Right hindlimb (tissue), 1 donor: ENCODE data around the gene CILP2.

Experiments
- DNase-seq: peaks from one replicate; pipeline ENCODE4 v3.0.0-alpha.2; 2018

Gene CILP2

DNA sequence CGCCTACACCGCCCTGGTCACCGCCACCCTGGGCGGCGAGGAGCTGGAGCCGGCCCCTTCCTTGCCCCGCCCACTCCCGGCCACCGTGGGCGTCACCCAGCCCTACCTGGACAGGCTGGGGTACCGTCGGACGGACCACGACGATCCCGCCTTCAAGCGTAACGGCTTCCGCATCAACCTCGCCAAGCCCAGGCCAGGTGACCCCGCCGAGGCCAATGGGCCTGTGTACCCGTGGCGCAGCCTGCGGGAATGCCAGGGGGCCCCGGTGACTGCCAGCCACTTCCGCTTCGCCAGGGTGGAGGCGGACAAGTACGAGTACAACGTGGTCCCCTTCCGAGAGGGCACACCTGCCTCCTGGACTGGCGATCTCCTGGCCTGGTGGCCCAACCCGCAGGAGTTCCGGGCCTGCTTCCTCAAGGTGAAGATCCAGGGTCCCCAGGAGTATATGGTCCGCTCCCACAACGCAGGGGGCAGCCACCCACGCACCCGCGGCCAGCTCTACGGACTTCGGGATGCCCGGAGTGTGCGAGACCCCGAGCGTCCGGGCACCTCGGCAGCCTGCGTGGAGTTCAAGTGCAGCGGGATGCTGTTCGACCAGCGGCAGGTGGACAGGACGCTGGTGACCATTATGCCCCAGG, 7.0 kb downstream of the CILP2 start:
- no peak for DNase-seq

DNA sequence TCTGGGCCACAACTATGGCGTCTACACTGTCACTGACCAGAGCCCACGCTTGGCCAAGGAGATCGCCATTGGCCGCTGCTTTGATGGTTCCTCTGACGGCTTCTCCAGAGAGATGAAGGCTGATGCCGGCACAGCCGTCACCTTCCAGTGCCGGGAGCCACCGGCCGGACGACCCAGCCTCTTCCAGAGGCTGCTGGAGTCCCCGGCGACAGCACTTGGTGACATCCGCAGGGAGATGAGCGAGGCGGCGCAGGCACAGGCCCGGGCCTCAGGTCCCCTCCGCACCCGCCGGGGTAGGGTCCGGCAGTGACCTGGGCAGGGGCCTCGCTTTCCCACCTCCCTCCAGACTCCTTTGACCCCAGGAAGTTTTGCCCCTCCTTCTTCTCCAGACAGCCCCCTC, 7.6 kb downstream of the CILP2 start:
- DNase-seq = no peak

DNA sequence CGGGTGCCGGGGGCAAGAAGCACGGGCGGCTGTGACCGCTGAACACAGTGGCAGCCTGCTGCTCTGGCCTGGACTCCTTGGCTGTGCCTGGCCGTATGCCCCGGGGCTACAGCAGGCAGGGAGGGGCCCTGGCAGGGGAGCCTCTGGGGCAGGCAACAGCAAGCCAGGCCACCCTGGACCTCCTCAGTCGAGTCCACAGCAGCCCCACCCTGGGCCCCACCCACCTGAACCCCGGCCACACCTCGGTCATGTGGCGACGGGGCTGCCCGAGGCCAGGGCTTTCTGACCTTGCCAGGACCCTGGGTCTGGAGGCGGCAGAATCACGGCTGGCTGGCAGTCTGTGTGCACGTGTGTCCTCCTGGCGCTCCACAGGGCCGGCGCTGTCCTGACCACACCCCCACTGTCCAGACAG, 8.7 kb downstream of the CILP2 start:
- DNase-seq = no peak

DNA sequence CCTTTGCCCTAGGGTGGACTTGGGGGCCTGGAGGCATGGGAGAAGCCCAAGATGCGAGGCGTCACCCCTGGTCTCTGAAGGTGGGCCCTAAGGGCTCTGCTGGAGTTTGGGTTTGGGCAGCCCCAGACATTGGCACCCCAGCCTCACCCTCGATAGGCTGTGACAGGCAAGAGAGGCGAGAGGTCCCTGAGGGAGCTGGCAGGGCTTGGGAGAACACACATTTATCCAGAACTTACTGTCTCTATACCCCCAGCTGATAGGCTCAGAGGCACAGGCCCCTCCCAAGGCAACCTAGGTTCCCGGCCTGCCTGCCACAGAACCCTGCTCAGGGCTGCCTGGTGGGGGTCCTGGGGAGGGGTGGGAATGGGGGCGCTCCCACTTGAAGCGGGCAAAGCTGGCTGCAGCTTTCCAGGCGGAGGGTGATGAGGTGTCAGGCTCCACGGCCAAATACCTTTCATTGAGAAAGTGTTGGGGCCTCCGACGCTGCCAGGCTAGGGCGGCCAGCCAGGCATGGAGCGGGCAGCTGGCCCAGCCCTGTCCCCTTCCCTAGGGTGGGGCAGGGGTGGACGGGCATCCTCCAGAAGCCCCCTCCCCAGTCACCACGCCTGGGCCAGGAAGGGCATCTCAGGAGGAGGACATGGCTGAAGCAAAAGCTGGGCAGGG, 9.7 kb downstream of the CILP2 start:
- DNase-seq = peak; percentile 55

DNA sequence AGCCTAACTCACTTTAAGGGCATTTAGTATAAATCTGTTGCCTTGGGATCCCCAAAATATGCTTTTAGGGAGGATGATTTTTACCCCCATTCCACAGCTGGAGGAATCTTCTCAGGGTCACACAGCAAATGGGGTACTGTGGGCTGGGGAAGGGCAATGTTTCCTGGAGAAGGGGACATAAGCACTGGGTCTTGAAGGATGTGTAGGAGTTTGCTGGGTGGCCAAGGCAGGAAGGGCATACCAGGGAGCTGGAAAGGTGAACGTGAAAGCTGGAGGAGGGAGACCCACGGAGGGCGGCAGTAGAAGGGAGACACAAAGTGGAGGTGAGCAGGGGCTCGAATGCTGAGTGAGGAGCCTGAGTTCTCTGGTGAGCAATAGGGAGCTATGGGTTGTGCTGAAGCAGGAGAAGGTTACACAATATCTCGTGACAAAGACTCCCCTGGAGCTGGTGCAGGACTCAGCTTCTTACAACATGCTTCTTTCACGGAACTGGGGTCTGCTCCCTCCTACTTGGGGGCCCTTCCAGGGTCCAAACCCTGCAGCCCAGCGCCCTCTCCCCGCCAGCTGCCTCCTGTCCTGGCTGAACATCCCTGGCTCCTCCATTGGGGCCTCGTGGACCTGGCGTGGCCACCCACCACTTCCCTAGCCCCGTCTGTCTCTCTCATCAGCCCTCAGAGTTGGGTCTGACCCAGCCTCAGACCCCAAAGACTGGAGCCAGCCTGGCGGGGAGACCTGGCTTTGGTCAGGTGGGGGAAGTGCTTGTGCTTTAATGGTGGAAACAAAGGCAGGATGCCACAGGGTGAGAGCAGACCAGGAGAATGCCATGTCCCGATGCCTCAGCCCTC, 11.1 kb downstream of the CILP2 start:
- peak; percentile 77 for DNase-seq

DNA sequence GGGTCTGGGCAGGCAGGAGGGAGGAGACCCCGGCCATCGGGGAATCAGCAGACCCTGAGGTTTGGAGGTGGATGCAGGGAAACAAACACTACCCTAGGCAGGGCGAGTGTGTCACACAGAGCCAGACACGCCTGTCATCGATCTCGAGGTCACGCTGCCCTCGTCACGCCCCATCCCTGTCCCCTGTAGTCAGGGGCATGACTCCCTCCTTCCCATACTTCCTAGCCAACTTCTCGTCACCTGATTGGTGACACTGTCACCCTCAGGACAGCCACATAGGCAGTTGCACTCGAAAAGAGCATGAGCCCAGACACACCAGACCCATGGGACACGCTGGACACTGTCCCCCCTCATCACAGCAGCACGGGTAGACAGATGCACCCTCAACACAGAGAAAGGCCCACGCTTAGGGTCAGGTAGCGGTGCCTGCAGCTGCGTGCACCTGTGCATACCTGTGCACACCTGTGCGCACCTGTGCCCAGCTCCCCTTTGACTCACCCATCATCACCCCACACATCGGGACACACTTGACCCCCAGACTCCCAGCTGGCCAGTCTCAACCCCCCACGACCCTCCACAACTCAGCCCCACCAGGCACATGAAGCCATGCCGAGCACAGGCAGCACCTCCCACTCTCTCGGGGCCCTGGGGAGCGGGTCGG, 11.9 kb downstream of the CILP2 start:
- DNase-seq = no peak

DNA sequence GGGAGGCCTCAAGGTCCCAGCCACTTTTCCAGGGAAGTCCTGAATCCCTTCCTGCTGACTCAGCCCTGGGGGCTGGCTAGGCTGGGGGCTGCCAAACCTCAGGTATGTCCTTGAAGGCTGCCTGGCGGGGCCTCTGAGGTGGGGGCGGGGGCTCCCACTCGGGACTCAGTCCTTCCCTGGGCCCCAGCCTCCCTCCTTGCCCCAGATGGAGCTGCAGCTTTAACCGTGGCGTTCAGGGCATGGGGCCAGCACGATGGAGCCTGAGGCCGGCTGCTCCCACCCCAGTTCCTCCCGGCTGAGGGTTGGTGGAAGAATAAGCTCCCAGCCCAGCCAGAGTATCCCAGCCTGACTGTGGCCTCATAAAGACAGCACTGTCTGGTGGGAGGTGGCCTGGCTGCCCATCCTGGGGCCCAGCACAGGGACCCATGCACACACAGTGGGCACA, 12.4 kb downstream of the CILP2 start:
- peak; percentile 85 for DNase-seq

DNA sequence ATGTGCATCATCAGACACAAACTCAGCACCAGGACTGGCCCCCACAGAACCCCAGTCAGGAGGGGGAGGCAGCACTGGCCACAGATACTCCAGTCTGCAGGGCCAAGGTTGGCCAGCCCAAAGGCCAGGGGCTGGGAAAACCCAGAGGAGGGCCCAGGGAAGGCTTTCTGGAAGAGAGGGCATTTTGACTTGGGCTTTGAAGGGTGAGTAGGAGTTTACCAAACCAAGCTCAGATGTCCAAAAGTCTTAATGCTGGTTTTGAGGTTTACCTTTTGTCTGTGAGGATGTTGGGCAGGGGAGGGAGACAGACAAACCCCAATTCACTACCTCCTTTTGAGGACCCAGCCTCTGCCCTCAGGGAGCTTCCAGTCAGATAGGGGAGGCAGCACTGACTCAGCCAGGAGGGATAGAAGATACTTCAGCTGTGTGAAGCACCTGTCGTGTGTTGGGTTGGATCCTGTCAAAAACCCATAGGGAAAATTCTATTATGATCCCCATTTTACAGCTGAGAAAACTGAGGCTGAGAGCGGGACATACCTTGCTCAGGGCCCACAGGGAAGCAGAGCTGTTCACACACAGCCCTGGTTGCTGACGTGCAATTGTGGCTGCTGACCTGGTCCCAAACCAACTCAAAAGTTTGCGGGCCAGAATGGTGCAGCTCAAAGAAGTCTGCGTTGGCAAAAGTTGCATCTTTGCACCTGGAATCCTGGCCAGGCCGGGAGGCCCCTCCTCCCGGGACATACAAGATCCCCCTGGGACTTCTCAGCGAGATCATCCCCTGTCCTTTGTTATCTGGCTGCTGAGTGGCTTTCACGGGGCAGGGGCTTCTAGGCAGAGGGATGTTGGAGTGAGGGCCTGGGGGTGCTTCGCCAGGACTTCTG, 13.1 kb downstream of the CILP2 start:
- DNase-seq = peak; percentile 64

DNA sequence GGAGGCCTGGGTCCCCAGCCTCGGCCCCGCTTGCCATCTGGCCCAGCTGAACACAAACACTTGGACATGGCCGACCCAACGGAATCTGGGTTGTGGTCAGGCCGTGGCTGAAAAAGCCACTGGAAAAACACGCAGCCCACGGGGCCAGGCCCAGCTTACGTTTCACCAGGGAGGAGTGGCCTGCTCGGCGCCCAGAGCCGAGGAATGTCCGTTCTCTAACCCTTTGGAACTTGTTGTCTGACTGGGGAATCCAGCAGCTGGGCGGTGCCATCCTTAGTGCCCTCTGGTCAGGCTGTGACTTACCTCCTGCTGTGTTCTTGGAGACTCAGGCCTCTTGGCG, 13.8 kb downstream of the CILP2 start:
- DNase-seq = peak; percentile 79

DNA sequence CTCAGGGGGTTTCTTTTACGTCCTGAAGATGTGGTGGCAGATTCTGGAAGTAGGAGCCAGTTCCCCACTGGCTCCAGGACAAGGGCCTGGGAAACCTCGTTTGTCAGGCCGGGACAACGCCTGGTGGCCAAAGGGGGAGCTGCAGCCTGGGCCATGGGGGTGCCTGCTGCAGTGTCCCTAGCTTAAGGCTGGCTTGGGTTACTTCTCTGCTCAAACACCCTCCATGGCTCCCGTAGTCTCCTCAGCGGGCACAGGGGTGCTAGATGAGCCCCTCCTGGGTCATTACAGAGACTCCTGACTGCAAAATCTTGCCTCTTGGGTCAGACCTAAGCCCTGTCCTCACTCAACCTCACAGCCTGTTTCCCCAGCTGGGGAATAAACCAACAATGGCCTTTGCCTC, 14.7 kb downstream of the CILP2 start:
- peak; percentile 46 for DNase-seq

DNA sequence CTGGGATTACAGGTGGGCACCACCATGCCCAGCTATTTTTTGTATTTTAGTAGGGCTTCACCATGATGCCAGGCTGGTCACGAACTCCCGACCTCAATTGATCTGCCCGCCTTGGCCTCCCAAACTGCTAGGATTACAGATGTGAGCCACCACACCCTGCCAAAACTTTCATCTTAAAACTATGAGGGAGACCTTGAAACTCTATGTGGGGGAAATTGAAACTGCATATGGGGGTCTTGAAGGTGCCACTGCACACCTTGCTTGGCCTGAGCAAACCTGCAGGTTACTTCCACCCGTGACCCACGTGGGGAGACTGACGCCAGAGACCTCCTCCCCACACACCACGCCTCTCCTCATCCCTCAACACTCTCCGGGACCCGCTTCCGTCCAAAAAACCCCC, 15.6 kb downstream of the CILP2 start:
- DNase-seq = no peak

DNA sequence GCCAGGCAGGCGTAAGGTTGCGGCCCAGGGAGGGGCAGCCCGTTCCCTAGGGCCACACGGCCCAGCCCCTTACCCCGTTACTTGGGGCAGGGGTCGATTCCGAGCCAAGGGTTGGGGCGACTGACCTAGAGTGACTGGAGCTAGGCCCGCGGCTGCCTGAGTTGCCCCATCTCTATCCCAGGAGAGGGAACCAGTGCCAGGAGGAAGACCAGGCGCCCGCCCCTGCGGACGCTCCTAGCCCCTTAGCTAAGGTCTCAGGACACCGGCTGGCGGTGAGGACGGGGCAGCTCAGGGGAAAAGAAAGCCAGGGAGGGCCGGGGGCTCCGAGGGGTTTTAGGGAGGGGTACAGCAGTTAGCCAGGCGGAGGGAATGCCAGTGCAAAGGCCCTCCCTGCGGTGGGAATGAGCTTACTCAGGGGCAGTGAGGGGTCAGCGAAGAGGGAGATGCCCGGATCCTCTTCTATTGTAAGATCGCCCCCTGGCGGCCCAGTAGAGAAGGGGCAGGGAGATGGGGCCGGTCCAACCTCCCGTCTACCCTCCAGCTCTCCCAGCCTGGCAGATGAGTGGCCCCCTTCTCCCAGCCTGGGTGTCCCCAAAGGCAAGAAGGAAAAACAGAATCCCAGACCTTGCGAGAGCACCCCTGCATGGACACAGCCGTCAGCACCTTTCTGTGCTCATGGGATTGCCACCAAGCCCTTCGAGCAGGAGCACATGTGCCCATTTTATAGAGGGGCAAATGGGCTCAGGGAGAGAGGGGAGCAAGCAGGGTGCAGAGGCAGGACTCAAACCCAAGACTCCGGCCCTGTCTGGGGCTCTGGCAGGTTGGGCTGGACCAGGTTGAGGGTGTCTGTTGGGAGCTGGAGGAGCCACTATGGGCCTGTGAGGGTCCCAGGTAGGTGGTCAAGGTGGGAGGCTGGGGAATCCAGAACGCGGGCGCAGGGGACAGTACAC, 16.3 kb downstream of the CILP2 start:
- peak; percentile 52 for DNase-seq

DNA sequence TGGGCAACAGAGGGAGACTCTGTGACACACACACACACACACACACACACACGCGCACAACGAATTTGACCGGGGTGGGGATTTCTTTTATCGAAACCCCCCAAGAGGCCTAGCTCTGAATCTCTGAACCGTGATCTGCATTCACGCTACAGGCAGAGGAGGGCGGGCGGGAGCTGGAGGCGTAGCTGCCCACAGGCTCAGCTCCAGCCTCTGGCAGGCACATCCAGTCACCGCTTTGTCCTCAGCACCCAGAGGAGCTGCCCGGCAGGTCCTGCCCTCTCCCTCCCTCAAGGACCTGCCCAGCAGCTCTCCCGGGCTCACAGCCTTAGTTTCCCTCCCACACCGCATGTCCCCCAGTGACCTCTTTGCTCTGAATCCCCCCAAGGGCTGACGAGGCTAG, 20.0 kb downstream of the CILP2 start:
- no peak for DNase-seq

DNA sequence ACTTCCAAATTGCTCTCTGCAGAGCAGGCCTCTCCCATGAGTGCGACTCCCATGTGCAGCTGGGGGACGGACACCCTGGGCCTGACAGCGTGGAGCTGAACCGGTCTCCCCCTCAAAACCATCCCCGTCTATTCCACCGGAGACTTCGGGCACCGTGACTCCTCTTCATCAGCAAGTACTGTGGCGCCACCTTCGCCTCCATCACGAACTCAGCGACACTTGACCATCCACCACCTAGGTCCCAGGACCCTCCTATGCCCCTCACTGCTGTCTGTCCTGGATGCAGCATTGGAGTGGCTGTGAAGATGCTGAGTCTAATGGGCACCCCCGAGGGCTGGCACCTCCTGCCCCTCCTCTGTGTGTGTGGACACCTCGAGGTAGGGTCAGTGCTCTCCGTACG, 20.6 kb downstream of the CILP2 start:
- no peak for DNase-seq

DNA sequence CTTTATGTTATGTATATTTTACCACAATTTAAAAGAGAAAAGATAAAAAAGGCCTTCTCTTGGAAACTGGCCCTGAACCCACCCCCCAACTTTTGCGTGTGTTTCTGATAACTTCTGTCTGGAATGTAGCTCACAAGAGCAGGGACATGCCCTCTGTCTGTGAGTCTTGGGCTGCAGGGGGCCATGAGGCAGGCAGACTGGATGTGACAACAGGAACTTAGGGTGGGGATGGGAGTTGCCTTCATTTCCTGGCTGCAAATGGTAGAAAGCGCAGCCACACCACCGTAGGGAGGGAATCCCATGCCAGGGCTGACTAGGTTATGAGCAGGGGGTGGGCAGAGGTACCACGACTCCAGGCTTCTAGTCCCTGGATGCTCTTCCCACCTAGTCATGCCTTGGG, 21.9 kb downstream of the CILP2 start:
- DNase-seq = no peak

DNA sequence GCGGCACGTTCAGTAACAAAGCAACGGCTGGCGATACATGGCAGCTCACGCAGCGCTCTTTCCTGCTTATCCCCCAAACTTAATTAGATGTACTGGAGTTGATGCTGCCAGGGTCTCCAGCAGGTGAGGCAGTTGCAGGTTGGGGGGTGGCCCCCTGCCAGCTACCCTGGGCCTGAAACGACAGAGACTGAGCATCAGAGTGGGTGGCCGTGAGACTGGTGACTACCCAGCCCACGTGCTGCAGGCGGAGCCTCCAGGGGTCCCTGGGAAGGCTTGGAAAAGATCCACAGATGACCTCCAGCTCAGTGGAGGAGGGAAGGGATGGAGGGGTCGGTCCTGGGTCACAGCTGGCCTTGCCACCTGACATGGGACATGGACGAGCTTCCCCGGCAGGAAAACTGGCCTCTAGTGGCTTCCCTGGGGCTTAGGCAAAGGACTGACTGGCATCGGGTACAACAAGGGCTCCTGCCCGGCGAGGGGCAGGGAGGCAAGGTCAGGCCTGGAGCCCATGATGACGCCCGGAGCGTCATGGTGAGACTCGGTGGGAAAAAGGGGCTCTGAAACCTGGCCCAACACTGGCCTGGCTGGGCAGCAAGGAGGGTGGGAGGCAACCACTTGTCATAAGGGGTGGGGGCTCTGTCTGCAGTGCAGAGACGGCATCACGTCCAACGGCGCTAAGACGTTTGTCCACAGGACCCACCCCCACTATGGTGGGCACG, 24.0 kb downstream of the CILP2 start:
- DNase-seq = no peak

DNA sequence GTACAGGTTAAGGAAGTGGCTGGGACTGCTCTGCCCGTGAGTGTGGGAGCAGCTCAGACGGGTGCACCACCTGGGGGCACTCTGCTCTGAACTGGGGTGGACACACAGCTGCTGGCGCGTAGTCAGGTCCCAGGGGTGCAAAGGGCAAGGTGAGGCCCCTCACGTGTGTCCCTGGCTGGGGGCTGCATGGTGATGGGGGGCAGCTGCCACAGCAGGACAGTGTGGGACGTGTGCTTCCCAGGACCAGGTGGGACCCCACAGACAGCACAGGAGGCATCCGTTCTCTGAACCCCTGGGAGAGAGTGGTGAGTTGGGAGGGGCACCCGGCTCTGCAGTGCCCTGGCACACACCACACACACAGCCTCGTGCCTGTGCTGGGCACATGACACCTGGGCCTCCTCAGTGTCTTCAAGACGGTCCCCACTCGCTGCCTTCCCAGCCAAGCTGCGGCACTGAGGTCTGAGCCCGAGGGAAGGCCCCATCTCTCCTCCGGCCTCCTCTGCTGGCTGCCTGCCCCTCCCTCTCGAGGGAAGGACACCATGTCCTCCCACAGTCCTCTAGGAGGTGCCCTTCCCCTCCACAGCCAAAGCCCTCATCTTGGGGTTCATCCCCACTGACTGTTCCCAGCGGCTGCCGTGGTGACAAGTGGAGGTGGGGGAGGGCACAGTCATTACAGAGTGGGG, 24.7 kb downstream of the CILP2 start:
- no peak for DNase-seq

DNA sequence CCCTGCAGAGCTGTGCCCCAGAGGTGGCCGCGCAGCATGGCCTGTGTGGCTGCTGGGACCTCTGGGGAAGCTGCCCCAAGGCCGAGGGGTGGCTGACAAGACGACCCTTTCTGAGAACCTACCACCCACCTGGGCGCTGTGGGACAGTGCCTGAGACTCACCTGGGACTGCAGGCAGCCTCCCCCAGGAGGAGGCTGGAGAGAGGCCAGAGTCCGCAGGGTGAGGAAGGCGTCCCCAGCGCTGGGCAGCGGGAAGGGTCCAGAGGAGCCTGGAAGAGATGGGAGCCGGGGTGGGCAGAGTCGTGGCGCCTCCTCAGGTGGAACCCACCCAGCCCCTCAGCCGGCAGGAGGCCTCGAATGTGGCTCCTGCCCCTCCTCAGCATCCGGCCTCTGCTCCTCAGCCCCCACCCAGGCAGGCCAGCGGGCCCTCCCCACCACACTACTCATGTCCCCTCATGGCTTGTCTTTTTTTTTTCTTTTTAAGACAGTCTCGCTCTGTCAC, 25.3 kb downstream of the CILP2 start:
- DNase-seq = no peak

DNA sequence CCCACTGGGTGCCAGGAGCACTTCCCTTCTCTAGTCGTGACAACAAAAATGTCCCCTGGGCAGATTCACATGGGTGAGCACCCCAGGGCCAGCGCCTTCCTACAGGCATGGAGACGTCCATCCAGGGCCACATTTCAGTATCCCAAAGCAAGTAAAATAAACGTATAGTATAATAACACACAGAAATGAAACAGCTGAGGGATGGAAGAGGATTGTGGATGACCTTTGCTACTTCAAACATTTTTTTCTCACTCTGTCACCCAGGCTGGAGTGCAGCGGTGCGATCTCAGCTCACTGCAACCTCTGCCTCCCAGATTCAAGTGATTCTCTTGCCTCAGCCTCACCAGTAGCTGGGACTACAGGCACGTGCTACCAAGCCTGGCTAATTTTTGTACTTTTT, 28.2 kb downstream of the CILP2 start:
- DNase-seq = no peak

DNA sequence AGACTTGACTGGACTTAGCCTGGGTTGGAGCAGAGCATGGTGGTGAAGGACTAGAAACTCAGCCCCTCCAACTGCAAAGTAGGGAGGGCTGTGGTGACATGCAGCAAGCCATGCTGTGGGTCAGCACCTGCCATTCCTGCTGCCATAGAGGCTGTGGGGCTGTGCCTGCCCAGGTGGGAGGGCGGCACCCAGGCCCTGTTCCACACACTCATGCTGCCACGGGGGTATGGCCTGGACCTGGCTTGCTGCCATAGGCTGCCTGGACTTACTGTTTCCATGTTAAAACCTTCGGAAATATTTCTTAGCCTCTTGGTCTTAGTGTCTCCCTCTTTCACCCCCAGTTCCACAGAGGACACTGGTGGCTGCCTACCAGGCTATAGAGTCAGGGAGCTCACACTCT, 29.3 kb downstream of the CILP2 start:
- no peak for DNase-seq
